ENCODE results near the gene PPP2R2D.
"Not testable (repeated sequence)": the region's sequence is repeated elsewhere in the genome, so short reads cannot be mapped to it uniquely, and the experiment has no call there.

DNA sequence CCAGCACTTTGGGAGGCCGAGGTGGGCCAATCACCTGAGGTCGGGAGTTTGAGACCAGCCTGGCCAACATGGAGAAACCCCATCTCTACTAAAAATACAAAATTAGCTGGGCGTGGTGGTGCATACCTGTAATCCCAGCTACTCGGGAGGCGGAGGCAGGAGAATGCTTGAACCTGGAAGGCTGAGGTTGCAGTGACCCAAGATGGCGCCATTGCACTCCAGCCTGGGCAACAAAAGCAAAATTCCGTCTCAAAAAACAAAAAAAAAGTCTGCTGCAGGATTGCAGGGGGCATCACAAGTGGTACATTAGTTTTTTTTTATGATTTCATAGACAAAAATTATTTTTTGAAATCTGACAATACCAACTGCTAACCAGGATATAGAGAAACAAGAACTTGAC lies 86.0 kb downstream of the PPP2R2D start:
- TF ChIP-seq, protein P1, sequence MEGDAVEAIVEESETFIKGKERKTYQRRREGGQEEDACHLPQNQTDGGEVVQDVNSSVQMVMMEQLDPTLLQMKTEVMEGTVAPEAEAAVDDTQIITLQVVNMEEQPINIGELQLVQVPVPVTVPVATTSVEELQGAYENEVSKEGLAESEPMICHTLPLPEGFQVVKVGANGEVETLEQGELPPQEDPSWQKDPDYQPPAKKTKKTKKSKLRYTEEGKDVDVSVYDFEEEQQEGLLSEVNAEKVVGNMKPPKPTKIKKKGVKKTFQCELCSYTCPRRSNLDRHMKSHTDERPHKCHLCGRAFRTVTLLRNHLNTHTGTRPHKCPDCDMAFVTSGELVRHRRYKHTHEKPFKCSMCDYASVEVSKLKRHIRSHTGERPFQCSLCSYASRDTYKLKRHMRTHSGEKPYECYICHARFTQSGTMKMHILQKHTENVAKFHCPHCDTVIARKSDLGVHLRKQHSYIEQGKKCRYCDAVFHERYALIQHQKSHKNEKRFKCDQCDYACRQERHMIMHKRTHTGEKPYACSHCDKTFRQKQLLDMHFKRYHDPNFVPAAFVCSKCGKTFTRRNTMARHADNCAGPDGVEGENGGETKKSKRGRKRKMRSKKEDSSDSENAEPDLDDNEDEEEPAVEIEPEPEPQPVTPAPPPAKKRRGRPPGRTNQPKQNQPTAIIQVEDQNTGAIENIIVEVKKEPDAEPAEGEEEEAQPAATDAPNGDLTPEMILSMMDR (conservative IDR thresholded peaks at IDR 0.05; ENCODE audit: low read length), result not testable (repeated sequence)
- not testable (repeated sequence) for TF ChIP-seq EZH2phosphoT487 (IDR thresholded peaks at IDR 0.05; ENCODE audit: borderline replicate concordance)
